ENCODE data around the gene PKP4.
"Not testable (repeated sequence)": the region's sequence is repeated elsewhere in the genome, so short reads cannot be mapped to it uniquely, and the experiment has no call there.

PKP4 gene

DNA sequence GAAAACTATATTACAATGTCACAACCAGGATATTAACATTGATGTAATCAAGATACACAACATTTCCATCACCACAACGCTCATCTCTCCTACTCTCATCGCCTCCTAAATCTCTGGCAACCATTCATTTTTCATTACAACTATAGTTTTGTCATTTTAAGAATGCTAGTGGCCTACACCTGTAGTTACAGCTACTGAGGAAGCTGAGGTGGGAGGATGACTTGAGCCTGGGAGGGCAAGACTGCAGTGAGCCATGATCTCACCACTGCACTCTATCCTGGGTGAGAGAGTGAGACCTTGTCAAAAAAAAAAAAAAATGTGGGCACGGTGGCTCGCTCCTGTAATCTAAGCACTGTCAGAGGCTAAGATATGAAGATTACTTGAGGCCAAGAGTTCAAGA lies 10.5 kb downstream of the PKP4 start:
- DNase-seq: no peak

DNA sequence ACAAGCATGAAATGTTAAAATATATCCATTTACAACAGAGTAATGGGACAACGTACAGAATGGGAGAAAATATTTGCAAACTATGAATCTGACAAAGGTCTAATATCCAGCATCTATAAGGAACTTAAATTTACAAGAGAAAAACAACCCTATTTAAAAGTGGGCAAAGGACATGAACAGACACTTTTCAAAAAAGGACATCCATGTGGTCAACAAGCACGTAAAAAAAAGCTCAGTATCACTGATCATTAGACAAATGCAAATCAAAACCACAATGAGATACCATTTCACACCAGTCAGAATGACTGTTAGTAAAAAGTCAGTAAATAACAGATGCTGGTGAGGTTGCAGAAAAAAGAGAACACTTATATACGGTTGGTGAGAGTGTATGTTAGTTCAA lies 16.1 kb downstream of the PKP4 start:
- DNase-seq: peak; percentile 10

- not testable (repeated sequence) for DNase-seq
Measured at GRCh38 chr2:158473300-158473699, 16.5 kb downstream of the PKP4 start.

GRCh38 chr2:158473719-158474392 lies 17.1 kb downstream of the PKP4 start:
- DNase-seq: no peak

DNA sequence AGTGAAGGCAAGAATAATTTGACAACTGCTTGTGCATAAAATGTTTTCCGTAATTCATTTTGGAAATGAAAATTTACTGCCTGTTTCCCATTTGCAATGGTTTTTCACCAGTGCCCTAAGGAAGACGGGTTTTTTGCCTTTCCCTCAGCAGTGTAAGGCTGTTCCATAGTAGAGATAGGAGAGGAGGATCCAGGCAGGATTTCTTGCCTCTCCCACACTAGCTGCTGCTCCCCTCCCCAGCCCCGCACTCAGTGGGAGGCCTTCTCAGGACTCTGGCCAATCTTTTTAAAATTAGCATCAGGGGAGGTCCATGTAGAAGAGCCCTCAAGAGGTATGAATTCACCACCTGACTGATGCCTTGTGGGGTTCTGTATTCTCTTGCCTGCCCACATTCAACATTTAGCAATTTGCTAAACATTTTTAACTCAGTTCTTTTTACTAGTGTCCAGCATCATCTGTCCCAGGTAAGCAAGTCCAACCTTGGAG lies 17.8 kb downstream of the PKP4 start:
- DNase-seq: not testable (repeated sequence)

GRCh38 chr2:158477202-158477601 lies 20.4 kb downstream of the PKP4 start:
- DNase-seq: no peak

DNA sequence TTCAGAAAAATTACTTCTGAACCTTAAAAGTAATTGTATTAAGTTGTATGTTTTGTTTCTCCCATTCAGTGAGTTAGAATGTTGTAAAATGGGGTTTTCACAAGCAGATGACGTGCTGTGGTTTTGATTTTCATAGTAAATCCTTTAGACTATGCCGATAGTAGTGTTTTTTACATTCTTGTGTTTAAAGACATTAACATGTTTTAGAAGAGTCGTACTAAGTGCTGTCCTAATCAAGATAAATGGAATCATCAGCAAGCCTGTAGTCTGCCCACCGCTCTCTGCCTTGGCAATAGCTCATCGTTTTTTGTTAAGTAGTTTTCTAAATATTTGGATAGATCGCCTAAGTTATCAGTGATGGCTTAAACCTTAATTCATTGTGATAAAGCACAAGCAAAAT lies 21.5 kb downstream of the PKP4 start:
- no peak for DNase-seq

DNA sequence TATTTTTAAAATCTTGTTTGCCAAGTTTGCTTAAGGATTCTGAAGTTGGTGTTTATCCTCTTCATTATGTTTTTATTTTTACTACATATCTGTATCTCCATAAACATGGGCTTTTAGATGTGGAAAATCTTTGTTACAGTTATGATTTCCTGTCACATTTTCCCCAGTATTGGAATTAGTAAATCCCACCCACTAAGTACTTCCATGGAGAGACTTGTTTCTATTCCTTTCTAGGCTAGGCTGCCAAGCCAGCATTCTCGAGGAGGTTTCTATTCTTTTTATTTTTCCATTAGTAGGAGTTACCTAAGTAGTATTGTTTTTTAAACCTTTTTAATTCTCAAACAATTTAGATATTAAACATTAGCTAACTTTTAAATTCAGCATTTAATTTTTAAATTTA lies 22.1 kb downstream of the PKP4 start:
- no peak for DNase-seq

- DNase-seq: no peak
Measured at GRCh38 chr2:158481116-158481515, 24.4 kb downstream of the PKP4 start.

GRCh38 chr2:158482594-158482993 lies 25.8 kb downstream of the PKP4 start:
- no peak for DNase-seq

- DNase-seq: no peak
Measured at GRCh38 chr2:158484892-158485556, 28.3 kb downstream of the PKP4 start.

DNA sequence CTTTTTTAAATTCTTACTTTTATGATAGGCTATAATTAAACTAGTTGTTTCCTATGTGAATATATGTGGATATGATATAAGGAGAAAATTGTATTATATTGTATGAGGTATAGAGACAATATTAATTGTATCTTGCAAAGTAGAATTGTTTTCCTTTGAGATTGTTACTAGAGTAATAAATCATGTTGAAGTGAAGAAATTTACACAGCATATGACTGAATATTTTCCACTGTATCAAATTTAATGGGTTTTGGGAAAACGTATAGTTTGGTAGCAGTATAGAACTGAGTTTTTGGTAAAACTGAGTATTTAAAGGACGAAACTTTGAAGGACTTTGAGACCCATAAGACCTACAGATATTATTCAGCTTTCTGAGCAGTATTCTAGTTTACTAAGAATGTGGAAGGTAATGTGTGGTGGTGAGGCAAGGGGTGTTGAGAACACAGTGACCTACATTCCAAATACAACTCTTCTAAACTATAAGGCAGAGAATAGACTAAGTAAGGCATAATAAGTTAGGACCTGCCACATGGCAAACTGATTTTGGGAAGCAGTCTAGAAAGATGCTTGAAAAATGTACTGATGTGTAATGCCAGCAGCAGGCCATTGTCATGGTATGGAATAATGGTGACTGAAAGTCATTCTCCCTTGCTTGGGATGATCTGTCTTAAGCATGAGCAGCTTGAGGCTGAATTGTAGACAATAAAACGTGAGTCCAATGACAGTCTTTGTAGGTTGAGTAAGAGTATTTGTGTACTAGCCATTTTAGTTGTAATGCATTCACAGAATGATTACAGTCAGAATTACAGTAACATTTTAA lies 29.6 kb downstream of the PKP4 start:
- DNase-seq: no peak

DNA sequence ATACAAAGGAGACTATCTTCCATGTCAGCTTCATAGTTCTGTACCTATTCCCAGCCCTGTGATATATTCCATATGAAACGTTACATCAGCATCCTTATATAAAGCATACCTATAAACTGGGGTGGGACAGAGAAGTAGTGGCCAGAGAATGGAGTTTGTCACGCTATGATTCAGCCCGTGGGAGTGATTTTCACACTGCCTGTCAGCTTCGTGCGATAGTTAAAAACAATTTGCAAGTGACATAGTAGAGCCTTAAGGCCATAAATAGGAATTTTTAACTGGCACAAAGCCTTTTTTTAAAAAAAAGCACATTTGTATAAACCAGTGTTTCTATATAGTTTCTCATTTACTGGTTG lies 30.2 kb downstream of the PKP4 start:
- DNase-seq: no peak

DNA sequence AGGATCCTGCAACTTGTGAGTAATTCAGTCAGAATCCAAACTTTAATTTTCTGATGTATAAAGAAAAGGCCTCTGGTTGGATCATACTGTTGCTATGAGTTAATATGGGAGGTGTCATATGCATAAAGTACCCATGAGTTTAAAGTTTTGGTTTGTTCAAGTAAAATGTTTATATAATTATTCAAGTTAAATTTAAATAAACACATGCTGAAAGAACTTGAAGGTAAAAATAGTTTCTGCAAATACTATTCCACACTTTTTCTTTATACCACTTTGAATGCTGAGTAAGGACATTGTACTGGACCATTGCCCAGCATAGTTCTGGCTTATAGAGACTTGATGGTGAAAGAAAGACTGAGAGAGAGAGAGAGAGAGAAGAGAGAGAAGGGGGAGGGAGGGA lies 30.7 kb downstream of the PKP4 start:
- DNase-seq: no peak

- no peak for DNase-seq
Measured at GRCh38 chr2:158488442-158489216, 31.9 kb downstream of the PKP4 start.

GRCh38 chr2:158489366-158490112 lies 32.8 kb downstream of the PKP4 start:
- no peak for DNase-seq

- DNase-seq: no peak
Measured at GRCh38 chr2:158491072-158491471, 34.3 kb downstream of the PKP4 start.

DNA sequence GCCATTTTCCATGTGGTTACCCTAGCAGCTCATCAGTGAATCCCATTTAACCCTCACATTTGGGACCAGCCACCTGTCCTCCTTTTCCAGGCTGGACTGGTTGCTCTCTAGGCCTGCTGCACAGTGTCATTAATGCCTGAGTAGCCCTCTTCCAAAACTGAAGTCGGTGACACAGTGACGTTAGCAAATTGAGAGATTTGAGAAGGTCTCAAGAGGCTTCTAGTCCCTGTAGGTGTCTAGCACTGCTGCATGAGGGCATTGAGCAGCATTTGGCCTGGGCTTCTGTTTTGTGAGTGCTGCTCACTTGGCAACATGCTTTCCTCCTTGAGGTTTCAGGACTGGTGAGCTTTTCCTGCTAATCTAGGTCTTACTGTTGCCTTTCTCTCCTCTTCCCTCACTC lies 36.7 kb downstream of the PKP4 start:
- no peak for DNase-seq

DNA sequence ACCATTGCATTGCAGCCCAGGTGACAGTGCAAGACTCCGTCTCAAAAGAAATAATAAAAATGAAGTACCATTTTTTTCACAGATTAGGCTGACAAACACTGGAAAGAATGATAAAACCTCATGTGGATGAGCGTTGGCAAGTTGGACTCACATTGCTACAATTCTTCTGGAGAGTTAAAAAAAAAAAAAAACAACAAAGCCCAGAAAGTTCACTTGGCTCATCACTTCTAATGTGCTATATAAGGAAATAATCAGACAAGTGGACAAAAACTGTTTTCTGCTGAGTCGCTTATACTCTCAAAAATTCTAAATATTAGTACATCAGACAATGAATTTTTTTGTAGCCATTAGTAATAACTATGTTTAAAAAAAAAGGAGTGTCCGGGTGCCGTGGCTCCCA lies 38.4 kb downstream of the PKP4 start:
- no peak for DNase-seq

- no peak for DNase-seq
Measured at GRCh38 chr2:158496986-158497385, 40.2 kb downstream of the PKP4 start.

DNA sequence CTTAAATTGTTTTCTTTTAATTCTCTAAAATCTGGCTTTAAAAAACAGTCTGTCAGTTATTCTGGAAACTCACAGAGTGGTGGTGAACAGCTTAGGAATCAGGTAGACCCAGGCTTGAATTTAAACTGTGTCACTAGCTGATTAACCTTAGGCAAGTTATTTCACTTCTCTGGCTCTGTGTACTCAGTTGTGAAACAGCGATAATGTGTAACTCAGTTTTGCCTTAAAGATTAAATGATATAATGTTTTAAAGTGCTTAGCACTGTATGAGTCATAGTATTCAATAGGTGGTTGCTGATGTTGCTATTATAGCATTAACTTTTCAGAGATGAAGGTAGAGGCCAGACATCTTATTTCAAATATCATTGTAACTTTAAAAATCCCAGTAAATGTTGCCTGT lies 40.7 kb downstream of the PKP4 start:
- no peak for DNase-seq

- DNase-seq: no peak
Measured at GRCh38 chr2:158498043-158498748, 41.4 kb downstream of the PKP4 start.
